Measurements from ENCODE around the gene CYTH3. TPM values are rescaled to one million over a fixed set of nuclear protein-coding genes. Genes with fewer than 3 reads are reported as not detected.

Gene CYTH3
- total and polyA plus RNA-seq, 2 of the 4 experiments (the other 2 are of a cell fraction): 14.2 to 34.8 TPM

DNA sequence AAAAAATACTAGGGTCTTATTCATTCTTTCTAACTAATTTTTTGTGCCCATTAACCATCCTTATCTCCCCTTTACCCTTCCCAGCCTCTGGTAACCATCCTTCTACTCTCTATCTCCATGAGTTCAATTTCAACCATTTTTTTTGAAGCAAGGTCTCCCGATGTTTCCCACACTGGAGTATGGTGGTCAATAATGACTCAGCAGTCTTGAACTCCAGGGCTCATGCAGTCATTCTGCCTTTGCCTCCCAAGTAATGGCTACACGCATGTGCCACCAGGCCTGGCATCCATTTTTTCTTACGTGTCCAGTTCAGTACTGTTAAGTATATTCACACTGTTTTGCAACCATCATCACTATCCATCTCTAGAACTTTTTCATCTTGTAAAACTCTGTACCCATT, 60.4 kb downstream of the CYTH3 start:
- CTCF ChIA-PET: no interaction called here

More for the DNA sequence above, 60.4 kb downstream of the CYTH3 start:
- Histone ChIP-seq H2AFZ (replicated peaks; ENCODE audit: low read length, poor library complexity) (no peak overlapping the region), H3K79me1 (ENCODE audit: low read depth in 1 of 2, low read length in 2 of 2) (peaks cover 28 to 85% of the 10 kb centered on the region in 2 experiments), H3K27me3 (ENCODE audit: control insufficient read depth, insufficient read depth, low read length) (no peaks in the 10 kb centered on the region), H2BK15ac (ENCODE audit: low read depth, low read length) (no peak overlapping the region), H3K4me1 (ENCODE audit: control insufficient read depth, insufficient read depth, low read length) (no peaks in the 10 kb centered on the region; the same call in 1 of the 2 replicates), H3K4me2 (ENCODE audit: low read depth, low read length) (no peak overlapping the region), H2BK5ac (ENCODE audit: low read depth, low read length, poor library complexity, severe bottlenecking) (no peak overlapping the region), H3K9me1 (ENCODE audit: insufficient read depth, low read length) (0 out of 2 replicates have a peak, but pooled peaks cover 4% of the 10 kb centered on the region), H2AK9ac (replicated peaks; ENCODE audit: low read depth, low read length, poor library complexity) (no peak overlapping the region), H3K27ac (ENCODE audit: insufficient read depth, low read length) (no peak overlapping the region), H2AK5ac (ENCODE audit: low read depth, low read length) (no peak overlapping the region), H3K9me3 (ENCODE audit: control insufficient read depth, insufficient read depth, low read length) (0 out of 2 replicates have a peak, but pooled peaks cover 2% of the 10 kb centered on the region), H3K4ac (ENCODE audit: low read depth, low read length) (no peak overlapping the region), H4K91ac (ENCODE audit: insufficient read depth, low read depth, low read length) (no peak overlapping the region), H3K36me3 (ENCODE audit: control insufficient read depth, insufficient read depth, low read length) (no peaks in the 10 kb centered on the region), H2BK120ac (ENCODE audit: low read depth, low read length) (no peak overlapping the region), H3K4me3 (ENCODE audit: insufficient read depth, low read depth, low read length) (no peak overlapping the region), H3K18ac (ENCODE audit: low read depth, low read length) (no peak overlapping the region), H3K23ac (ENCODE audit: low read depth, low read length) (no peak overlapping the region), H4K8ac (ENCODE audit: low read depth in 2 of 2, low read length in 2 of 2) (no peak overlapping the region), H3K14ac (replicated peaks; ENCODE audit: low read depth, low read length) (no peak overlapping the region), H4K20me1 (ENCODE audit: insufficient read depth, low read length) (peaks cover 12% of the 10 kb centered on the region; the same call in 1 of the 2 replicates), H4K5ac (ENCODE audit: low read depth, low read length) (no peak overlapping the region), H3K9ac (ENCODE audit: low read depth, low read length) (no peak overlapping the region), H2BK20ac (ENCODE audit: low read depth, low read length) (no peak overlapping the region), H3K56ac (ENCODE audit: extremely low read depth, insufficient read depth, low read length) (no peak overlapping the region)
- POLR2A ChIA-PET (ENCODE audit: unreplicated experiment): no interaction called here
- intact Hi-C loops (cut with micrococcal nuclease): no loop called here
- DNase-seq (no peak), ATAC-seq (ENCODE audit: low read depth) (no peak)
- in situ Hi-C loops (cut with MboI; ENCODE audit: low sequenced_read_pairs): no loop called here
- TF ChIP-seq RCOR1 (IDR thresholded peaks at IDR 0.05; ENCODE audit: insufficient replicate concordance, low read length) (no peak), NFE2L2 (IDR thresholded peaks at IDR 0.05; ENCODE audit: low read depth, low read length) (peak; percentile 82), CHD1 (IDR thresholded peaks at IDR 0.05; ENCODE audit: low read depth, low read length) (no peak), SMC3 (IDR thresholded peaks at IDR 0.05; ENCODE audit: low read depth, low read length) (no peak)
- TF ChIP-seq, protein P1, sequence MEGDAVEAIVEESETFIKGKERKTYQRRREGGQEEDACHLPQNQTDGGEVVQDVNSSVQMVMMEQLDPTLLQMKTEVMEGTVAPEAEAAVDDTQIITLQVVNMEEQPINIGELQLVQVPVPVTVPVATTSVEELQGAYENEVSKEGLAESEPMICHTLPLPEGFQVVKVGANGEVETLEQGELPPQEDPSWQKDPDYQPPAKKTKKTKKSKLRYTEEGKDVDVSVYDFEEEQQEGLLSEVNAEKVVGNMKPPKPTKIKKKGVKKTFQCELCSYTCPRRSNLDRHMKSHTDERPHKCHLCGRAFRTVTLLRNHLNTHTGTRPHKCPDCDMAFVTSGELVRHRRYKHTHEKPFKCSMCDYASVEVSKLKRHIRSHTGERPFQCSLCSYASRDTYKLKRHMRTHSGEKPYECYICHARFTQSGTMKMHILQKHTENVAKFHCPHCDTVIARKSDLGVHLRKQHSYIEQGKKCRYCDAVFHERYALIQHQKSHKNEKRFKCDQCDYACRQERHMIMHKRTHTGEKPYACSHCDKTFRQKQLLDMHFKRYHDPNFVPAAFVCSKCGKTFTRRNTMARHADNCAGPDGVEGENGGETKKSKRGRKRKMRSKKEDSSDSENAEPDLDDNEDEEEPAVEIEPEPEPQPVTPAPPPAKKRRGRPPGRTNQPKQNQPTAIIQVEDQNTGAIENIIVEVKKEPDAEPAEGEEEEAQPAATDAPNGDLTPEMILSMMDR (conservative IDR thresholded peaks at IDR 0.05; ENCODE audit: low read depth, low read length): no peak
- TF ChIP-seq, protein P2, sequence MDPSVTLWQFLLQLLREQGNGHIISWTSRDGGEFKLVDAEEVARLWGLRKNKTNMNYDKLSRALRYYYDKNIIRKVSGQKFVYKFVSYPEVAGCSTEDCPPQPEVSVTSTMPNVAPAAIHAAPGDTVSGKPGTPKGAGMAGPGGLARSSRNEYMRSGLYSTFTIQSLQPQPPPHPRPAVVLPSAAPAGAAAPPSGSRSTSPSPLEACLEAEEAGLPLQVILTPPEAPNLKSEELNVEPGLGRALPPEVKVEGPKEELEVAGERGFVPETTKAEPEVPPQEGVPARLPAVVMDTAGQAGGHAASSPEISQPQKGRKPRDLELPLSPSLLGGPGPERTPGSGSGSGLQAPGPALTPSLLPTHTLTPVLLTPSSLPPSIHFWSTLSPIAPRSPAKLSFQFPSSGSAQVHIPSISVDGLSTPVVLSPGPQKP (IDR thresholded peaks at IDR 0.05; ENCODE audit: borderline replicate concordance, low read depth, low read length): no peak
- no TSS peak for BruUV-seq (replicated peaks)
- 94% methylated on average over 3 of the region's 3 CpGs; no CpG with 5 or more reads in 1 of the 2 experiments for WGBS, 2 experiments (ENCODE audit: extremely low coverage in 2 of 2, insufficient read length in 1 of 2)
- dilution Hi-C loops (cut with HindIII; ENCODE audit: low sequenced_read_pairs, unreplicated experiment): no loop called here
